ENCODE results near the gene BUD13. TPM values are rescaled to one million over a fixed set of nuclear protein-coding genes. Genes with fewer than 3 reads are reported as not detected.
A peak's percentile ranks its signal among the peaks of the same experiment; 100 is the strongest.

Gene BUD13
- total and polyA plus RNA-seq, 2 of the 13 experiments (the other 11 are each of a cell fraction or from before 2014, with no cell fraction given) = 13.3 to 25.9 TPM

DNA sequence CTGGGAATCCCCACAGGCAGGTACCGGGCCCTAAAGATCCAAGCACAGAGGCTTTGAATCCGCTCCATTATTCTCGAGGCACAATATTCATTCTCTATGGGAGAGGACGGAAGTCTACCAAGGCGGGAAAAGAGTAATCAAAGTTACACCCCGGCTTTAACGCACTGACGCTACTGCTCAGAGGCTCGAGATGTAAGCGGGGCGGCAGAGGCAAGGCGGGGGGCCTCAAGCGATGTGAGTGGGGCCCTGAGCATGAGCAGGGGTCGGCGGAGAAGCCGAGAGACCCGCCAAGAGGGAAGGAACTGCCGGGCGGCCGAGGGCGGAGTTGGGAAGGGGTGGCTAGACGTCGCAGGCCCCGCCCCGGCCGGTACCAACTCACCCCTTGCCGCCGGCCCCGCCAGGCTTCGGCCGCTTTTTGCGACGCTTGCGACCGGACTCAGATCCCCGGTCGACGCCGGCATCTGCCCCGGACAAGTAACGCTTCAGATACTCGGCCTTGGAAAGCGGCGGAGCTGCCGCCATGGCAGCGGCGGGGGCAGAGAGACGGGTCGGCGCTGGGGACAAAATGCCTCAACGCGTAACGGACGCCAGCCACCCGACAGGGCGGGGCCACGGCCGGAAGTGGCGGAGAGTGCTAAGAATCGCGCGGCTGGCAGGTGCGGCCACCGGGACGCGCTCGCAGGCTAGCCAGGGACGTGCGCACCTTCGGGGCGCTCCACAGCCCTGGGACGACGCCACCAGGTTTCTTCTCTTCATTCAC lies at the start of gene BUD13 (continued):
- no peak for TF ChIP-seq THYN1 (CRISPR knock-in tag; IDR thresholded peaks at IDR 0.05; ENCODE audit: borderline replicate concordance, low read depth)
- TF ChIP-seq, protein P1, sequence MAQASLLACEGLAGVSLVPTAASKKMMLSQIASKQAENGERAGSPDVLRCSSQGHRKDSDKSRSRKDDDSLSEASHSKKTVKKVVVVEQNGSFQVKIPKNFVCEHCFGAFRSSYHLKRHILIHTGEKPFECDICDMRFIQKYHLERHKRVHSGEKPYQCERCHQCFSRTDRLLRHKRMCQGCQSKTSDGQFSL (CRISPR knock-in tag; IDR thresholded peaks at IDR 0.05) = no peak
- TF ChIP-seq, protein P2, sequence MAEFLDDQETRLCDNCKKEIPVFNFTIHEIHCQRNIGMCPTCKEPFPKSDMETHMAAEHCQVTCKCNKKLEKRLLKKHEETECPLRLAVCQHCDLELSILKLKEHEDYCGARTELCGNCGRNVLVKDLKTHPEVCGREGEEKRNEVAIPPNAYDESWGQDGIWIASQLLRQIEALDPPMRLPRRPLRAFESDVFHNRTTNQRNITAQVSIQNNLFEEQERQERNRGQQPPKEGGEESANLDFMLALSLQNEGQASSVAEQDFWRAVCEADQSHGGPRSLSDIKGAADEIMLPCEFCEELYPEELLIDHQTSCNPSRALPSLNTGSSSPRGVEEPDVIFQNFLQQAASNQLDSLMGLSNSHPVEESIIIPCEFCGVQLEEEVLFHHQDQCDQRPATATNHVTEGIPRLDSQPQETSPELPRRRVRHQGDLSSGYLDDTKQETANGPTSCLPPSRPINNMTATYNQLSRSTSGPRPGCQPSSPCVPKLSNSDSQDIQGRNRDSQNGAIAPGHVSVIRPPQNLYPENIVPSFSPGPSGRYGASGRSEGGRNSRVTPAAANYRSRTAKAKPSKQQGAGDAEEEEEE (CRISPR knock-in tag; IDR thresholded peaks at IDR 0.05; ENCODE audit: borderline replicate concordance) = no peak
- TF ChIP-seq, protein P3, sequence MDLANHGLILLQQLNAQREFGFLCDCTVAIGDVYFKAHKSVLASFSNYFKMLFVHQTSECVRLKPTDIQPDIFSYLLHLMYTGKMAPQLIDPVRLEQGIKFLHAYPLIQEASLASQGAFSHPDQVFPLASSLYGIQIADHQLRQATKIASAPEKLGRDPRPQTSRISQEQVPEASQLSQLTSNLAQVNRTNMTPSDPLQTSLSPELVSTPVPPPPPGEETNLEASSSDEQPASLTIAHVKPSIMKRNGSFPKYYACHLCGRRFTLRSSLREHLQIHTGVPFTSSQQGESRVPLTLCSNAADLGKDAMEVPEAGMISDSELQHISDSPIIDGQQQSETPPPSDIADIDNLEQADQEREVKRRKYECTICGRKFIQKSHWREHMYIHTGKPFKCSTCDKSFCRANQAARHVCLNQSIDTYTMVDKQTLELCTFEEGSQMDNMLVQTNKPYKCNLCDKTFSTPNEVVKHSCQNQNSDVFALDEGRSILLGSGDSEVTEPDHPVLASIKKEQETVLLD (CRISPR knock-in tag; IDR thresholded peaks at IDR 0.05; ENCODE audit: low read depth) = peak; percentile 76; the same call in 1 of the 2 replicates
- TF ChIP-seq ZNF703 (CRISPR knock-in tag; IDR thresholded peaks at IDR 0.05; ENCODE audit: borderline replicate concordance) = peak; percentile 89; the same call in 1 of the 2 replicates
- peak; percentile 94 for TF ChIP-seq TARDBP (CRISPR knock-in tag; IDR thresholded peaks at IDR 0.05)
- TF ChIP-seq ZNF83 (CRISPR knock-in tag; IDR thresholded peaks at IDR 0.05; ENCODE audit: borderline replicate concordance) = no peak
- peak; percentile 86; the same call in 1 of the 2 replicates for TF ChIP-seq ZNF724P (CRISPR knock-in tag; IDR thresholded peaks at IDR 0.05; ENCODE audit: borderline replicate concordance)
- TF ChIP-seq ZNF367 (CRISPR knock-in tag; IDR thresholded peaks at IDR 0.05; ENCODE audit: borderline replicate concordance) = 0 out of 2 replicates have a peak, but pooled peaks have one; percentile 56
- peak; percentile 89; the same call in 1 of the 2 replicates for TF ChIP-seq ZZZ3 (CRISPR knock-in tag; IDR thresholded peaks at IDR 0.05; ENCODE audit: borderline replicate concordance)
- no peak for TF ChIP-seq SIX1 (CRISPR knock-in tag; IDR thresholded peaks at IDR 0.05; ENCODE audit: borderline replicate concordance)
- peak; percentile 58; the same call in 1 of the 2 replicates for TF ChIP-seq RFX3 (CRISPR knock-in tag; IDR thresholded peaks at IDR 0.05)
- TF ChIP-seq TGIF2 (CRISPR knock-in tag; IDR thresholded peaks at IDR 0.05) = peak; percentile 75
- TF ChIP-seq ZFP37 (CRISPR knock-in tag; IDR thresholded peaks at IDR 0.05; ENCODE audit: borderline replicate concordance) = peak; percentile 86
- TF ChIP-seq ZNF180 (CRISPR knock-in tag; IDR thresholded peaks at IDR 0.05; ENCODE audit: borderline replicate concordance, low read depth) = 0 out of 2 replicates have a peak, but pooled peaks have one; percentile 44
- TF ChIP-seq ZNF747 (CRISPR knock-in tag; IDR thresholded peaks at IDR 0.05; ENCODE audit: borderline replicate concordance) = peak; percentile 96
- no peak; the same call in 1 of the 2 replicates for TF ChIP-seq STAT5B (CRISPR knock-in tag; IDR thresholded peaks at IDR 0.05)
- TF ChIP-seq TBL1XR1 (IDR thresholded peaks at IDR 0.05; ENCODE audit: borderline replicate concordance, low read length, partially characterized antibody) = peak; percentile 23
- peak; percentile 95 for TF ChIP-seq ZNF343 (CRISPR knock-in tag; IDR thresholded peaks at IDR 0.05)
- TF ChIP-seq ZNF44 (CRISPR knock-in tag; IDR thresholded peaks at IDR 0.05) = peak; percentile 79; the same call in 1 of the 2 replicates
- TF ChIP-seq ZNF761 (CRISPR knock-in tag; conservative IDR thresholded peaks at IDR 0.05) = peak; percentile 91
- no peak for TF ChIP-seq HOXA9 (CRISPR knock-in tag; IDR thresholded peaks at IDR 0.05; ENCODE audit: borderline replicate concordance)
- peak; percentile 95 for TF ChIP-seq YY1 (IDR thresholded peaks at IDR 0.05; ENCODE audit: insufficient read depth, insufficient replicate concordance, low read depth, low read length)

All from HepG2 (cell line).